ENCODE data around the gene CAV3.

CAV3 gene

GRCh38 chr3:8761866-8762265 is 28.3 kb downstream of the CAV3 start:
- DNase-seq (ENCODE audit: low spot score) = no peak
- H3K27ac Mint-ChIP-seq = no peak overlapping the region
- H3K36me3 Mint-ChIP-seq (ENCODE audit: low read depth) = no peaks in the 10 kb centered on the region
- H3K4me3 Mint-ChIP-seq = no peak overlapping the region
- peaks cover 7% of the 10 kb centered on the region for H3K27me3 Mint-ChIP-seq (ENCODE audit: low read depth)
- no peaks in the 10 kb centered on the region for H3K9me3 Mint-ChIP-seq
- no peaks in the 10 kb centered on the region for H3K4me1 Mint-ChIP-seq (ENCODE audit: low read depth)

- H3K9me3 Mint-ChIP-seq = no peaks in the 10 kb centered on the region
- H3K36me3 Mint-ChIP-seq (ENCODE audit: low read depth) = no peaks in the 10 kb centered on the region
- H3K27me3 Mint-ChIP-seq (ENCODE audit: low read depth) = peaks cover 12% of the 10 kb centered on the region
- H3K27ac Mint-ChIP-seq = no peak overlapping the region
- no peak for DNase-seq (ENCODE audit: low spot score)
- no peaks in the 10 kb centered on the region for H3K4me1 Mint-ChIP-seq (ENCODE audit: low read depth)
- no peak overlapping the region for H3K4me3 Mint-ChIP-seq
Observed at GRCh38 chr3:8762607-8763377, 29.2 kb downstream of the CAV3 start.

- Mint-ChIP-seq H3K4me1 (ENCODE audit: low read depth) (peaks cover 9% of the 10 kb centered on the region), H3K36me3 (ENCODE audit: low read depth) (no peaks in the 10 kb centered on the region), H3K4me3 (no peak overlapping the region), H3K27ac (no peak overlapping the region), H3K9me3 (no peaks in the 10 kb centered on the region), H3K27me3 (ENCODE audit: low read depth) (peaks cover 27% of the 10 kb centered on the region)
- no peak for DNase-seq (ENCODE audit: low spot score)
Observed at GRCh38 chr3:8764528-8764927, 30.9 kb downstream of the CAV3 start.

- DNase-seq (ENCODE audit: low spot score) = no peak
- peaks cover 34% of the 10 kb centered on the region for H3K27me3 Mint-ChIP-seq (ENCODE audit: low read depth)
- no peak overlapping the region for H3K4me3 Mint-ChIP-seq
- no peaks in the 10 kb centered on the region for H3K36me3 Mint-ChIP-seq (ENCODE audit: low read depth)
- H3K9me3 Mint-ChIP-seq = no peaks in the 10 kb centered on the region
- H3K4me1 Mint-ChIP-seq (ENCODE audit: low read depth) = peaks cover 10% of the 10 kb centered on the region
- H3K27ac Mint-ChIP-seq = no peak overlapping the region
Observed at GRCh38 chr3:8765528-8765927, 31.9 kb downstream of the CAV3 start.

- Mint-ChIP-seq H3K4me1 (ENCODE audit: low read depth) (peaks cover 10% of the 10 kb centered on the region), H3K27ac (no peak overlapping the region), H3K4me3 (no peak overlapping the region), H3K36me3 (ENCODE audit: low read depth) (no peaks in the 10 kb centered on the region), H3K9me3 (no peaks in the 10 kb centered on the region), H3K27me3 (ENCODE audit: low read depth) (peaks cover 34% of the 10 kb centered on the region)
- DNase-seq (ENCODE audit: low spot score) = no peak
Observed at GRCh38 chr3:8766148-8766547, 32.5 kb downstream of the CAV3 start.

- H3K27ac Mint-ChIP-seq = no peak overlapping the region
- no peak for DNase-seq (ENCODE audit: low spot score)
- H3K4me3 Mint-ChIP-seq = no peak overlapping the region
- H3K27me3 Mint-ChIP-seq (ENCODE audit: low read depth) = peaks cover 37% of the 10 kb centered on the region
- no peaks in the 10 kb centered on the region for H3K36me3 Mint-ChIP-seq (ENCODE audit: low read depth)
- H3K9me3 Mint-ChIP-seq = no peaks in the 10 kb centered on the region
- H3K4me1 Mint-ChIP-seq (ENCODE audit: low read depth) = peaks cover 10% of the 10 kb centered on the region
Observed at GRCh38 chr3:8767256-8767666, 33.7 kb downstream of the CAV3 start.

- Mint-ChIP-seq H3K9me3 (no peaks in the 10 kb centered on the region), H3K4me3 (no peak overlapping the region), H3K36me3 (ENCODE audit: low read depth) (no peaks in the 10 kb centered on the region), H3K27me3 (ENCODE audit: low read depth) (peaks cover 37% of the 10 kb centered on the region), H3K27ac (no peak overlapping the region), H3K4me1 (ENCODE audit: low read depth) (peaks cover 10% of the 10 kb centered on the region)
- no peak for DNase-seq (ENCODE audit: low spot score)
Observed at GRCh38 chr3:8767667-8768363, 34.2 kb downstream of the CAV3 start.

- H3K27me3 Mint-ChIP-seq (ENCODE audit: low read depth) = peaks cover 37% of the 10 kb centered on the region
- DNase-seq (ENCODE audit: low spot score) = no peak
- H3K9me3 Mint-ChIP-seq = no peaks in the 10 kb centered on the region
- H3K27ac Mint-ChIP-seq = no peak overlapping the region
- no peaks in the 10 kb centered on the region for H3K36me3 Mint-ChIP-seq (ENCODE audit: low read depth)
- H3K4me3 Mint-ChIP-seq = peak overlapping the region; percentile 67
- peaks cover 10% of the 10 kb centered on the region for H3K4me1 Mint-ChIP-seq (ENCODE audit: low read depth)
Observed at GRCh38 chr3:8768364-8769087, 34.9 kb downstream of the CAV3 start.

- peak; percentile 60 for DNase-seq (ENCODE audit: low spot score)
- Mint-ChIP-seq H3K9me3 (no peaks in the 10 kb centered on the region), H3K4me3 (peak within 1 kb of the TSS; percentile 67), H3K27me3 (ENCODE audit: low read depth) (peaks cover 37% of the 10 kb centered on the region), H3K27ac (no peak within 1 kb of the TSS), H3K36me3 (ENCODE audit: low read depth) (no peaks in the 10 kb centered on the region), H3K4me1 (ENCODE audit: low read depth) (peaks cover 10% of the 10 kb centered on the region)
Observed at GRCh38 chr3:8769088-8769822, 35.7 kb downstream of the CAV3 start, which contains the start of gene OXTR. Gene OXTR (minus strand): TSS chr3:8769613. CDS start chr3:8768187, 1,426 bp downstream.

GRCh38 chr3:8773941-8774542 is 40.4 kb downstream of the CAV3 start:
- peaks cover 5% of the 10 kb centered on the region for H3K4me1 Mint-ChIP-seq (ENCODE audit: low read depth)
- no peaks in the 10 kb centered on the region for H3K36me3 Mint-ChIP-seq (ENCODE audit: low read depth)
- no peak for DNase-seq (ENCODE audit: low spot score)
- H3K4me3 Mint-ChIP-seq = no peak overlapping the region
- H3K27ac Mint-ChIP-seq = no peak overlapping the region
- no peaks in the 10 kb centered on the region for H3K9me3 Mint-ChIP-seq
- peaks cover 15% of the 10 kb centered on the region for H3K27me3 Mint-ChIP-seq (ENCODE audit: low read depth)

GRCh38 chr3:8775181-8775580 is 41.6 kb downstream of the CAV3 start:
- H3K4me1 Mint-ChIP-seq (ENCODE audit: low read depth) = no peaks in the 10 kb centered on the region
- no peak overlapping the region for H3K4me3 Mint-ChIP-seq
- no peak overlapping the region for H3K27ac Mint-ChIP-seq
- no peaks in the 10 kb centered on the region for H3K36me3 Mint-ChIP-seq (ENCODE audit: low read depth)
- H3K27me3 Mint-ChIP-seq (ENCODE audit: low read depth) = peaks cover 4% of the 10 kb centered on the region
- no peak for DNase-seq (ENCODE audit: low spot score)
- H3K9me3 Mint-ChIP-seq = no peaks in the 10 kb centered on the region

GRCh38 chr3:8775602-8776001 is 42.0 kb downstream of the CAV3 start:
- Mint-ChIP-seq H3K36me3 (ENCODE audit: low read depth) (no peaks in the 10 kb centered on the region), H3K27me3 (ENCODE audit: low read depth) (peaks cover 3% of the 10 kb centered on the region), H3K27ac (no peak overlapping the region), H3K9me3 (no peaks in the 10 kb centered on the region), H3K4me1 (ENCODE audit: low read depth) (no peaks in the 10 kb centered on the region), H3K4me3 (no peak overlapping the region)
- no peak for DNase-seq (ENCODE audit: low spot score)

- Mint-ChIP-seq H3K36me3 (ENCODE audit: low read depth) (no peaks in the 10 kb centered on the region), H3K27me3 (ENCODE audit: low read depth) (no peaks in the 10 kb centered on the region), H3K4me3 (no peak overlapping the region), H3K27ac (no peak overlapping the region), H3K9me3 (no peaks in the 10 kb centered on the region), H3K4me1 (ENCODE audit: low read depth) (no peaks in the 10 kb centered on the region)
- DNase-seq (ENCODE audit: low spot score) = no peak
Observed at GRCh38 chr3:8776406-8776805, 42.8 kb downstream of the CAV3 start.

All from T-helper 2 cell treated with Interferon-gamma antibody and Interleukin-4, amounts not matched to agents 5 μg/mL and 100 μg/mL, for 36 hours (primary cell).